A673 (cell line): Measurements from ENCODE around the gene CHN1. TPM values are rescaled to one million over a fixed set of nuclear protein-coding genes. Genes with fewer than 3 reads are reported as not detected.

ENCODE experiments used
- BruUV-seq: library from RNA; stranded (reverse); fragments of 400-500 nt; replicated peaks from 2 replicates; lab custom pipeline; 2021; lab: Mats Ljungman, UMichigan
- CTCF ChIA-PET: fragments of 300-600 bp; sonication (Branson Sonifier 250); formaldehyde crosslinking; loops from one replicate; lab custom pipeline; 2022; ENCODE audit warnings: antibody characterized with exemption; lab: Charles Lee
- POLR2A ChIA-PET: fragments of 300-600 bp; sonication (Branson Sonifier 250); formaldehyde crosslinking; loops from one replicate; lab custom pipeline; 2022; ENCODE audit warnings: antibody characterized with exemption; ENCODE audit not compliant: low non-redundant PET; lab: Charles Lee
- DNase-seq: peaks from one replicate; pipeline ENCODE4 v3.0.0-alpha.2; 2015; ENCODE audit warnings: low spot score
- H3K27ac ChIP-seq: fragments of 200-600 bp; sonication (generic); 2 replicates; pipeline ENCODE4 v1.5.1; 2016; ENCODE audit warnings: mixed run types, low read depth, mild to moderate bottlenecking, mixed read lengths, antibody characterized with exemption, low read length; ENCODE audit not compliant: poor library complexity, severe bottlenecking
- H3K27me3 ChIP-seq: fragments of 200-600 bp; sonication (generic); replicated peaks from 2 replicates; pipeline ENCODE4 v1.6.1; 2017; ENCODE audit warnings: mixed run types, low read depth, mild to moderate bottlenecking, mixed read lengths, antibody characterized with exemption, low read length; ENCODE audit not compliant: insufficient read depth, poor library complexity
- H3K36me3 ChIP-seq: fragments of 200-600 bp; sonication (generic); 2 replicates; pipeline ENCODE4 v1.6.1; 2016; ENCODE audit warnings: mixed run types, mild to moderate bottlenecking, mixed read lengths, antibody characterized with exemption, low read length; ENCODE audit not compliant: insufficient read depth, poor library complexity, severe bottlenecking
- H3K4me1 ChIP-seq: fragments of 200-600 bp; sonication (generic); 2 replicates; pipeline ENCODE4 v1.6.1; 2017; ENCODE audit warnings: mixed run types, mild to moderate bottlenecking, mixed read lengths, antibody characterized with exemption, low read length; ENCODE audit not compliant: insufficient read depth, poor library complexity, severe bottlenecking
- H3K4me3 ChIP-seq: fragments of 200-600 bp; sonication (generic); 2 replicates; pipeline ENCODE4 v1.5.1; 2016; ENCODE audit warnings: low read depth, mixed run types, mild to moderate bottlenecking, mixed read lengths, low read length; ENCODE audit not compliant: poor library complexity, severe bottlenecking
- H3K9me3 ChIP-seq: fragments of 200-600 bp; sonication (generic); 2 replicates; pipeline ENCODE4 v1.6.1; 2016; ENCODE audit warnings: mixed run types, low read depth, mild to moderate bottlenecking, mixed read lengths, antibody characterized with exemption, low read length; ENCODE audit not compliant: poor library complexity, severe bottlenecking
- EZH2 ChIP-seq: fragments of 200-600 bp; sonication (generic); IDR thresholded peaks from 2 replicates; pipeline ENCODE4 v1.6.1; 2017; ENCODE audit warnings: borderline replicate concordance, low read depth, mild to moderate bottlenecking, mixed read lengths, antibody characterized with exemption, low read length; ENCODE audit not compliant: poor library complexity, severe bottlenecking
- intact Hi-C: fragments of 100-400 bp; cut with micrococcal nuclease; formaldehyde crosslinking; loops from one replicate; pipeline ENCODE4 v1.10.0; 2022; ENCODE audit not compliant: unreplicated experiment
- total RNA-seq: library from RNA; stranded (reverse); gene quantifications from 2 replicates; pipeline ENCODE4 v1.2.3, GENCODE V29; 2021
- TF ChIP-seq, protein P1 (sequence below): fragments of 300-800, 200-600 bp; sonication (generic); conservative IDR thresholded peaks from 2 replicates; pipeline ENCODE4 v1.5.1; 2017; ENCODE audit warnings: low read depth, mild to moderate bottlenecking, antibody characterized with exemption, low read length, moderate library complexity, mixed read lengths

Gene CHN1
- total RNA-seq, 1 experiment from 2014 or later: 11.3 TPM

DNA sequence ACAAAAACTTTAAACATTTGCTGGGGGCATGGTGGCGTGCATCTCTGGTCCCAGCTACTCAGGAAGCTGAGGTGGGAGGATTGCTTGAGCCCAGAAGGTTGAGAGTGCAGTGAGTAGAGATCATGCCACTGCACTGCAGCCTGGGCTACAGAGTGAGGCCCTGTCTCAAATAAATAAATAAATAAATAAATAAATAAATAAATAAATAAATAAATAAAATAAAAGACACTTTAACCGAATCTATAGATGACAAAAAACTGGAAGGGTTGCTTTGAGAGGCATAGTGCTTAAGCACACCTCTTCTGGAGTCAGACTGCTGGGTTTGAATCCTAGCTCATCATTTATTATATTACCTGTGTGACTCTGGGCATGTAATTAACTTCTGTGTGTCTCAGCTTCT lies 21.2 kb upstream of the CHN1 start:
- no peak for TF ChIP-seq EZH2
- TF ChIP-seq, protein P1, sequence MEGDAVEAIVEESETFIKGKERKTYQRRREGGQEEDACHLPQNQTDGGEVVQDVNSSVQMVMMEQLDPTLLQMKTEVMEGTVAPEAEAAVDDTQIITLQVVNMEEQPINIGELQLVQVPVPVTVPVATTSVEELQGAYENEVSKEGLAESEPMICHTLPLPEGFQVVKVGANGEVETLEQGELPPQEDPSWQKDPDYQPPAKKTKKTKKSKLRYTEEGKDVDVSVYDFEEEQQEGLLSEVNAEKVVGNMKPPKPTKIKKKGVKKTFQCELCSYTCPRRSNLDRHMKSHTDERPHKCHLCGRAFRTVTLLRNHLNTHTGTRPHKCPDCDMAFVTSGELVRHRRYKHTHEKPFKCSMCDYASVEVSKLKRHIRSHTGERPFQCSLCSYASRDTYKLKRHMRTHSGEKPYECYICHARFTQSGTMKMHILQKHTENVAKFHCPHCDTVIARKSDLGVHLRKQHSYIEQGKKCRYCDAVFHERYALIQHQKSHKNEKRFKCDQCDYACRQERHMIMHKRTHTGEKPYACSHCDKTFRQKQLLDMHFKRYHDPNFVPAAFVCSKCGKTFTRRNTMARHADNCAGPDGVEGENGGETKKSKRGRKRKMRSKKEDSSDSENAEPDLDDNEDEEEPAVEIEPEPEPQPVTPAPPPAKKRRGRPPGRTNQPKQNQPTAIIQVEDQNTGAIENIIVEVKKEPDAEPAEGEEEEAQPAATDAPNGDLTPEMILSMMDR: no peak
- no TSS peak for BruUV-seq
- intact Hi-C loops: no loop called here
- no peaks in the 10 kb centered on the region for H3K36me3 ChIP-seq
- no peaks in the 10 kb centered on the region for H3K4me1 ChIP-seq
- H3K9me3 ChIP-seq: no peaks in the 10 kb centered on the region
- no peak overlapping the region for H3K4me3 ChIP-seq
- POLR2A ChIA-PET: interaction anchor here (0.6 kb wide), 1 partner anchor 17 kb away, joined by 6 read pairs; no protein-coding TSS in a partner anchor
- CTCF ChIA-PET: no interaction called here
- no peak overlapping the region for H3K27ac ChIP-seq
- no peaks in the 10 kb centered on the region for H3K27me3 ChIP-seq
- DNase-seq: no peak

DNA sequence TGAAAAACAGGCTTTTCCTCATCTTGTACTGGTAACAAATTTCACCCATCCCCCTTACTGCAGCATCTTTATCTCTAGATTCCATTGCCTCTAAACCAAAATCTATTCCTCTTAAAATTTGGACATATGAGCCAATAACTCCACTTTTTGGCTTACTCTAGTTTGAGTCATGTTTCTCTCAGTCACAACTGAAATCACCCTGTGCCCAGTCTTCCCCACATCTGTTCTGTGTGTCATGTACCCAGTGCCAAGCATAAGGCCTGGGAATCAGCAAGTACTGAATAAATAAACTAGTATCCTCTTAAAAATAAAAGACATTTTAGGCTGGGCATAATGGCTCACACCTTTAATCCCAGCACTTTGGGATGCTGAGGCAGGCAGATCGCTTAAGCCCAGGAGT lies 20.8 kb upstream of the CHN1 start:
- no peaks in the 10 kb centered on the region for H3K4me1 ChIP-seq
- intact Hi-C loops: no loop called here
- no peak for DNase-seq
- no peak overlapping the region for H3K27ac ChIP-seq
- BruUV-seq: no TSS peak
- H3K4me3 ChIP-seq: no peak overlapping the region
- no peaks in the 10 kb centered on the region for H3K36me3 ChIP-seq
- H3K27me3 ChIP-seq: no peaks in the 10 kb centered on the region
- ChIA-PET CTCF (no interaction called here), POLR2A (interaction anchor here (0.6 kb wide), 1 partner anchor 16 kb away, joined by 6 read pairs; no protein-coding TSS in a partner anchor)
- H3K9me3 ChIP-seq: no peaks in the 10 kb centered on the region
- TF ChIP-seq, protein P1: no peak
- TF ChIP-seq EZH2: no peak

DNA sequence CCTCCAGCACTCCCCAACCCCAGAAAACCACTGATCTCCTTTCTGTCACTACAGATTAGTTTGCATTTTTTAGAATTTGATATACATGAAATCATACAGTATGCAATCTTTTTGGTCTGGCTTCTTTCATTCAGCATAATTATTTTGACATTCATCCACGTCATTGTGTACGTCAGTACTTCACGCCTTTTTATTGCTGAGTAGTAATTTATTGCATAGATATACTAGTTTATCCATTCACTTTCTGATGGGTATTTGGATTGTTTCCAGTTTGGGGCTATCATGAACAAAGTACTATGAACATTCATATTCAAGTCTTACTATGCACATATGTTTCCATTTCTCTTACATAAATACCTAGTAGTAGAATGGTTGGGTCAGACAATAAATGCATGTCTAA lies 20.1 kb upstream of the CHN1 start:
- Histone ChIP-seq H3K4me3 (no peak overlapping the region), H3K27me3 (no peaks in the 10 kb centered on the region), H3K4me1 (no peaks in the 10 kb centered on the region), H3K36me3 (no peaks in the 10 kb centered on the region), H3K9me3 (no peaks in the 10 kb centered on the region), H3K27ac (no peak overlapping the region)
- ChIA-PET POLR2A (no interaction called here), CTCF (no interaction called here)
- no TSS peak for BruUV-seq
- no peak for TF ChIP-seq EZH2
- TF ChIP-seq, protein P1: no peak
- no peak for DNase-seq
- intact Hi-C loops: no loop called here
